Measurements from ENCODE around the gene CSPG4. TPM values are rescaled to one million over a fixed set of nuclear protein-coding genes. Genes with fewer than 3 reads are reported as not detected.
"Not testable (repeated sequence)": the region's sequence is repeated elsewhere in the genome, so short reads cannot be mapped to it uniquely, and the experiment has no call there.

CSPG4 gene
- total RNA-seq, 1 donor from 2014 or later = 0.18 TPM

DNA sequence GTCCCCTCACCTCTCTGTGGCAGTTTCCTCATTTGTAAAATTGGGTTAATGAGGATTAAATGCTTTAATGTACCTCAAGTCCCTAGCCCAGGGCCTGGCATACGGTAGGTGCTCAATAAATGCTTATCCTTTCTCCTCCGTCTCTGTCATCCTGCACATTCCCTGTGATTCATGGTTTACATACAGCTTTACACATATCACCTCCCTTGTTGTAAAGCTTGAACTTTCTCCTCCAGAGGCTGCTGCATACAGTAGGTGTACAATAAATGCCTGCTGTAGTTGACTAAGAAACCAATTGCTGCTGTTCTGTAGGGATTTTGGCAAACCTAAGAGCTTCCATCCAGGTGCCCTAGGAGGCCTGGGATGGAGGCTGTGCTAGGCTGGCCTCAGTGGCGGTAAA is 1.5 kb upstream of the CSPG4 start:
- Mint-ChIP-seq H3K4me1 (ENCODE audit: unreplicated experiment) (no peaks in the 10 kb centered on the region), H3K36me3 (ENCODE audit: low read depth, unreplicated experiment) (no peaks in the 10 kb centered on the region), H3K4me3 (ENCODE audit: unreplicated experiment) (no peak overlapping the region), H3K27me3 (ENCODE audit: unreplicated experiment) (peaks cover 18% of the 10 kb centered on the region), H3K27ac (ENCODE audit: unreplicated experiment) (no peak overlapping the region), H3K9me3 (ENCODE audit: unreplicated experiment) (no peaks in the 10 kb centered on the region)
- no peak for DNase-seq (ENCODE audit: low spot score)
- TF ChIP-seq, protein P1, sequence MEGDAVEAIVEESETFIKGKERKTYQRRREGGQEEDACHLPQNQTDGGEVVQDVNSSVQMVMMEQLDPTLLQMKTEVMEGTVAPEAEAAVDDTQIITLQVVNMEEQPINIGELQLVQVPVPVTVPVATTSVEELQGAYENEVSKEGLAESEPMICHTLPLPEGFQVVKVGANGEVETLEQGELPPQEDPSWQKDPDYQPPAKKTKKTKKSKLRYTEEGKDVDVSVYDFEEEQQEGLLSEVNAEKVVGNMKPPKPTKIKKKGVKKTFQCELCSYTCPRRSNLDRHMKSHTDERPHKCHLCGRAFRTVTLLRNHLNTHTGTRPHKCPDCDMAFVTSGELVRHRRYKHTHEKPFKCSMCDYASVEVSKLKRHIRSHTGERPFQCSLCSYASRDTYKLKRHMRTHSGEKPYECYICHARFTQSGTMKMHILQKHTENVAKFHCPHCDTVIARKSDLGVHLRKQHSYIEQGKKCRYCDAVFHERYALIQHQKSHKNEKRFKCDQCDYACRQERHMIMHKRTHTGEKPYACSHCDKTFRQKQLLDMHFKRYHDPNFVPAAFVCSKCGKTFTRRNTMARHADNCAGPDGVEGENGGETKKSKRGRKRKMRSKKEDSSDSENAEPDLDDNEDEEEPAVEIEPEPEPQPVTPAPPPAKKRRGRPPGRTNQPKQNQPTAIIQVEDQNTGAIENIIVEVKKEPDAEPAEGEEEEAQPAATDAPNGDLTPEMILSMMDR (IDR thresholded peaks at IDR 0.05; ENCODE audit: unreplicated experiment) = no peak

DNA sequence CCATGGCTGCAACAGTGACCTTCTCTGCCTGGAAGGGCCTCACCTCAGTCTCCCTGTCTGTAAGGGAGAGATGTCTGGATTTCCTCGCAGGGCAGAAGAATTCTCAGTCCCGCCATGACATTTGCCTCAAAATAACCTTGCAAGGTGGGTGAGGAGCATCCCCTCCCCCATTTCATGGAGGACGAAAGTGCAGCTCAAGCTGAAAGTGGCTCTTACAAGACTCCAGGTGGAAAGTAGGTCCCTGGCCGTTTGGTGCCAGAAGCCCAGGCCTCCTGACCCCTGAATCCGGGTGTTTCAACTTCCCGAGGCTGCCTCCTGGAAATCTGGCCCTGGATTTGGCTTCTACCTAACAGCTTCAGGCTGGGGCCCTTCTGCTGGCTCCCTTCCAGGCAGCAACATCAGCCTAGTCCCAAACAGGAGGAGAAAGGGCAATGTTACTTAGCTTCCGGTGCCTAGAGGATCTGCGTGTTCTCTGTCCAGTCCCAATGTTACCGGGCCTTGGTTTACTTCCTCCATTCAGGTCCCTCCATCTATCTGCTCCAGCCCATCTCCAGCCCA is 769 bp upstream of the CSPG4 start:
- Mint-ChIP-seq H3K9me3 (ENCODE audit: unreplicated experiment) (no peaks in the 10 kb centered on the region), H3K27me3 (ENCODE audit: unreplicated experiment) (peaks cover 16% of the 10 kb centered on the region), H3K36me3 (ENCODE audit: low read depth, unreplicated experiment) (no peaks in the 10 kb centered on the region), H3K27ac (ENCODE audit: unreplicated experiment) (no peak overlapping the region), H3K4me1 (ENCODE audit: unreplicated experiment) (no peaks in the 10 kb centered on the region), H3K4me3 (ENCODE audit: unreplicated experiment) (no peak overlapping the region)
- TF ChIP-seq, protein P1 (IDR thresholded peaks at IDR 0.05; ENCODE audit: unreplicated experiment) = no peak
- no peak for DNase-seq (ENCODE audit: low spot score)

DNA sequence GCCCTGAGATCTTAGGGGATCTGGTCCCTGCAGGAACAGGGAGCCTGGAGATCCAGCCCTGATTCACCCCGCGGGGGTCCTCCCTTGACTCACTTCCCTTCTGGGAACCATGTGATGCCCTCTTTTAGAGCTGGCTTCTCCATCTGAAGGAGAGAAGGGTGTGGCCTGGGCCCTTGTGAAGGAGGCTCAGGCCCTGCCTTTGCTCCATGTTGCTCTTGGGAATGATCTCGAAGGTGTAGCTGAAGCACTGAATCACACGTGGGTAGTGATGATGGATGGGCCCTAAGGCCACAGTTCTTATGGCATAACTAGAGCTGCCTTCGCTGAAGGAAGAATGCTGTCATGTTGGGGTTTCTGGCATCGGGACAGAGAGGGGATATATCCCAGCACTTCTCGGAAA is 1.2 kb downstream of the CSPG4 start:
- DNase-seq (ENCODE audit: low spot score); H3K4me1 Mint-ChIP-seq (ENCODE audit: unreplicated experiment); H3K9me3 Mint-ChIP-seq (ENCODE audit: unreplicated experiment); H3K4me3 Mint-ChIP-seq (ENCODE audit: unreplicated experiment); H3K36me3 Mint-ChIP-seq (ENCODE audit: low read depth, unreplicated experiment); H3K27ac Mint-ChIP-seq (ENCODE audit: unreplicated experiment): not testable (repeated sequence)
- peaks cover 18% of the 10 kb centered on the region for H3K27me3 Mint-ChIP-seq (ENCODE audit: unreplicated experiment)

DNA sequence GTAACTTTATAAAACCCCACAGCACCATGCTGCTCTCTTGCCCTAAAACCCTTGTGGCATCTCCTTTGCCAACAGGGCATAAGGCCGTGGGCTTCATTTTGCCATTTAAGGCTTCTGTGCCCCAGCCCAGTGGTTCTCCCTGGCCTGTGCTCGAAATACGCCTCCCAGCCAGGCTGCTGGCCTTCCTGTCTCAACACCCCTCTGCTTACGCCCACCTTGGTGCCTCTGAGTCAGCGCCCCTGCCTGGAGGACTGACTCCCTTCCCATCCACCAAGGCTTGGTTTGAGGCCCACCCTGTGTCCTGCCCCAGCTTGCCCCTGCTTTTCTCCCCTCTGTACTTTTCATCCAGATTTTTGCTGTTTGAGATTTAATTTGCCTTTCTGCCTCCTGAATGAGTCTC is 1.8 kb downstream of the CSPG4 start:
- peaks cover 22% of the 10 kb centered on the region for H3K27me3 Mint-ChIP-seq (ENCODE audit: unreplicated experiment)
- H3K4me1 Mint-ChIP-seq (ENCODE audit: unreplicated experiment); DNase-seq (ENCODE audit: low spot score); H3K27ac Mint-ChIP-seq (ENCODE audit: unreplicated experiment); H3K36me3 Mint-ChIP-seq (ENCODE audit: low read depth, unreplicated experiment); H3K9me3 Mint-ChIP-seq (ENCODE audit: unreplicated experiment); H3K4me3 Mint-ChIP-seq (ENCODE audit: unreplicated experiment): not testable (repeated sequence)

DNA sequence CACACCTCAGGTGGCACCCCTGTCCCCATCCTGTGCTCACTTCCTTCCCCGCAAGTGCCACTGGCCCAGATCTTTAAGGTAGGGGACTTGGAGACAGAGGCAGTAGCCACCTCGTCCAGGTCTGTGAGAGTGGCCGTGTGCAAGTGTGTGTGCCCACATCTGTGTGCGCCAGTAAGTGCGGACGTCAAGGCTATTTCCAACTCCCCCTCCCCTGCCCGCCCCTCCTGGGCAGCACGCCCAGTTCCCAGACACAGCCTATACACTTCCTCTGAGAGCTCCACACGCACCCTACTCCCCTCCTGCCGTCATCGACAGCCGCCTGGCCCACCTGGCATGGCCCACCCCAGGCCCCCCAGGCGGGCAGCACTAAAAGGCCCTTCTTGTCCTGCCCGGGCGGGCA is 3.2 kb downstream of the CSPG4 start:
- H3K27ac Mint-ChIP-seq (ENCODE audit: unreplicated experiment); DNase-seq (ENCODE audit: low spot score); H3K9me3 Mint-ChIP-seq (ENCODE audit: unreplicated experiment); H3K4me3 Mint-ChIP-seq (ENCODE audit: unreplicated experiment); H3K36me3 Mint-ChIP-seq (ENCODE audit: low read depth, unreplicated experiment); H3K4me1 Mint-ChIP-seq (ENCODE audit: unreplicated experiment): not testable (repeated sequence)
- peaks cover 23% of the 10 kb centered on the region for H3K27me3 Mint-ChIP-seq (ENCODE audit: unreplicated experiment)

DNA sequence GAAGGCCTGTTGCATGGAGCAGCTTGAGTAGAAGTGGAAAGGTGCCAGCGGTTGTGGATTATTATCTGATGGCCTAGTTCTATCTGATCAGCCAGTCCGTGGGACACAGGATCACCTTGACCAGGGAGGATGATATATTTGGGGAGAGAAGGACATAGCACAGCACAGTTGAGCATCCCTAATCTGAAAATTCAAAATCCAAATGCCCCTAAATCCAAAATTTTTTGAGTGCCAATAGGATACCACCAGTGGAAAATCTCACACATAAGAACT is 6.0 kb downstream of the CSPG4 start:
- Mint-ChIP-seq H3K4me3 (ENCODE audit: unreplicated experiment) (no peak overlapping the region), H3K4me1 (ENCODE audit: unreplicated experiment) (peaks cover 3% of the 10 kb centered on the region), H3K27ac (ENCODE audit: unreplicated experiment) (no peak overlapping the region), H3K27me3 (ENCODE audit: unreplicated experiment) (peaks cover 21% of the 10 kb centered on the region), H3K36me3 (ENCODE audit: low read depth, unreplicated experiment) (peaks cover 4% of the 10 kb centered on the region), H3K9me3 (ENCODE audit: unreplicated experiment) (no peaks in the 10 kb centered on the region)
- no peak for DNase-seq (ENCODE audit: low spot score)
- TF ChIP-seq, protein P1 (IDR thresholded peaks at IDR 0.05; ENCODE audit: unreplicated experiment) = no peak

Measured in endothelial cell (in vitro differentiated cells).